ENCODE data around the gene EPOP. TPM values are rescaled to one million over a fixed set of nuclear protein-coding genes. Genes with fewer than 3 reads are reported as not detected.

The EPOP gene
- total and polyA plus RNA-seq, 2 of the 8 experiments (the other 6 are each of a cell fraction or from before 2014, with no cell fraction given): 1.5 to 3.3 TPM

GRCh38 chr17:38676706-38677504, 2.1 kb upstream of the EPOP start (continued):
- TF ChIP-seq RFX5 (IDR thresholded peaks at IDR 0.05; ENCODE audit: borderline replicate concordance, low read depth, low read length) (no peak), EGR1 (IDR thresholded peaks at IDR 0.05; ENCODE audit: borderline replicate concordance, low read depth, low read length) (no peak), SIN3A (conservative IDR thresholded peaks at IDR 0.05 in 1 of 2, IDR thresholded peaks at IDR 0.05 in 1 of 2; ENCODE audit: low read depth in 1 of 2, low read length in 2 of 2) (peak in 1 of 2 experiments; percentile 78; a peak in 1 of 4 replicates), CBX8 (IDR thresholded peaks at IDR 0.05; ENCODE audit: borderline replicate concordance, low read depth, low read length) (no peak), SP2 (IDR thresholded peaks at IDR 0.05; ENCODE audit: low read length) (no peak), JUN (IDR thresholded peaks at IDR 0.05; ENCODE audit: low read depth, low read length) (no peak), GABPA (IDR thresholded peaks at IDR 0.05; ENCODE audit: borderline replicate concordance, insufficient read depth, low read length) (no peak), SAP30 (IDR thresholded peaks at IDR 0.05; ENCODE audit: insufficient read depth, insufficient replicate concordance, low read length) (no peak), CTCF (IDR thresholded peaks at IDR 0.05; ENCODE audit: control extremely low read depth in 1 of 3, insufficient read depth in 1 of 3, low read depth in 1 of 3, low read length in 3 of 3) (peak; percentile 88 to 99 (median 98)), ZNF274 (IDR thresholded peaks at IDR 0.05; ENCODE audit: borderline replicate concordance, extremely low read depth, low read length) (no peak), YY1 (IDR thresholded peaks at IDR 0.05; ENCODE audit: low read depth, low read length) (0 out of 2 replicates have a peak, but pooled peaks have one; percentile 8), BRCA1 (IDR thresholded peaks at IDR 0.05; ENCODE audit: low read depth, low read length) (no peak), RAD21 (IDR thresholded peaks at IDR 0.05 in 1 of 2, conservative IDR thresholded peaks at IDR 0.05 in 1 of 2; ENCODE audit: low read depth in 2 of 2, low read length in 2 of 2) (peak; percentile 90 to 93), SIRT6 (IDR thresholded peaks at IDR 0.05; ENCODE audit: low read length) (no peak), NANOG (IDR thresholded peaks at IDR 0.05; ENCODE audit: insufficient read depth, low read depth, low read length, poor library complexity, severe bottlenecking) (no peak), GTF2F1 (IDR thresholded peaks at IDR 0.05; ENCODE audit: borderline replicate concordance, low read depth, low read length) (no peak), RBBP5 (IDR thresholded peaks at IDR 0.05; ENCODE audit: borderline replicate concordance, low read depth, low read length) (no peak), CBX5 (IDR thresholded peaks at IDR 0.05; ENCODE audit: low read depth, low read length) (no peak), CHD2 (IDR thresholded peaks at IDR 0.05; ENCODE audit: low read length) (no peak), SUZ12 (IDR thresholded peaks at IDR 0.05; ENCODE audit: low read length) (no peak), MAX (IDR thresholded peaks at IDR 0.05) (peak; percentile 72)
